GM12873 (cell line): ENCODE measurements around the gene IQGAP1.

Source experiments
- CTCF ChIP-seq: IDR thresholded peaks from 2 replicates; pipeline ENCODE4 v1.5.1; 2012; ENCODE audit warnings: low read depth, mild to moderate bottlenecking, moderate library complexity, low read length, control low read depth; ENCODE audit not compliant: insufficient read depth; ENCODE audit errors: missing control alignments

IQGAP1 gene

DNA sequence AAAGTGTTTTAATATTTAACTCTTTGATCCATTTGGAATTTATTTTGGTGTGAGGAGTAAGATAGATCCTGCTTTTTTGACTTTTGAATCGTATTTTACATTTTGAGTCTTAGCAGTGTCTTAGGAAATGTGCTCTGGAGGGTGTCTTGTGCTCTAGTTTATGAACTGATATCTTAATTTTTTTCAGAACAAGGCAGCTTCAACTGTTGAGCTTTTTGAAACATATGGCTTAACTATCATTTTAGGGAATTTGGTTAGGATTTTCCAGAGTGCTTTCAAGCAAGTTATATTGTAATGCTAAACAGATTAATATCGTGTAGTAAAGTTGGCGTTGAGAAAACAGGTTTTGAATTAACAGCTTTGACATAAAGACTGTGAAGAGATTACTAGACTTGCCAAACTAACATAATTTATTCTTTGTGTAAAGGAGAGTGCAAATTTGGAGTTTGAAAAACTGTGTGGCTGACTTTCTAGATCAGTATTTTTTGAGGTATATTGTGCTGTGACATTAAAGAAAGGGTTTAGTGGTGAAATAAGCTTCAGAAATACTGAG lies 17.1 kb downstream of the IQGAP1 start:
- no peak for TF ChIP-seq CTCF

DNA sequence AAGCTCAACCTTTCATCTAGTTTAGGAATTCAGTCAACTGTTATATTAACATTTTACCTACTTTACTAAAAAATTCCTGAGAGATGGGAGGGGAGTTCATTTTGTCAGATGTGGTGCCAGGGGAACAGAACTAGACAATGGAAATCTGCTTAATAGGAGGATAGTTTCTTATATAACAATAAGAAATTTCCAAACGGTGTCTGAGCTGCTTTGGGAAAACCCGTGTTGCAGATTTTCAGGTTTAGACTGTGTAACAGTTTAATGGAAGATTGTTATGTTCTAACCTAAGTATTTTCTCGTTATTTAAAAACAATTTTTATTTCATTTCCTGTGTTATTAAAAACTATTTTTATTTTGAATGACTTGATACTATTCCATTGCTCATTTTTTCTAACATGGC lies 19.3 kb downstream of the IQGAP1 start:
- no peak for TF ChIP-seq CTCF

DNA sequence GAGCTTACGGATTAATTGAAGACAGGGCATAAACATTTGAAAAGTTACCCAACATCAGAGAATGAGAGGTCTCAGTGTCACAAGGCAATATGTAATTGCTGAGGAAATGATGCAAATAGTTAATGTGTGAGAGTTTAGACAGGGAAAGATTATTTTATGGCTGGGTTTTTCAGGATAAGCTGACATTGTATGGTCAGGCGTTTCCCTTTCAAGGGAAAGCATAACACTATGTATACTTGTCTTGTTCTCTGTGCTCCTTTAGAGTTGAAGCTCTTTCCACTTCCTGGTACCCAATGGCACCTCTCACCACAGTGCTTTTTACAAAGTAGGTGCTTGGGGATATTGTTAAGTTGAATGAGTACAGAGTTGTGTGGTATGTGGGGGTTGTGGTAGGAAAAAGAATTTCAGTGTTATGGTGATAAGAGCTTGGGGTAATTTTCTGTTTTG lies 19.9 kb downstream of the IQGAP1 start:
- TF ChIP-seq CTCF = no peak

DNA sequence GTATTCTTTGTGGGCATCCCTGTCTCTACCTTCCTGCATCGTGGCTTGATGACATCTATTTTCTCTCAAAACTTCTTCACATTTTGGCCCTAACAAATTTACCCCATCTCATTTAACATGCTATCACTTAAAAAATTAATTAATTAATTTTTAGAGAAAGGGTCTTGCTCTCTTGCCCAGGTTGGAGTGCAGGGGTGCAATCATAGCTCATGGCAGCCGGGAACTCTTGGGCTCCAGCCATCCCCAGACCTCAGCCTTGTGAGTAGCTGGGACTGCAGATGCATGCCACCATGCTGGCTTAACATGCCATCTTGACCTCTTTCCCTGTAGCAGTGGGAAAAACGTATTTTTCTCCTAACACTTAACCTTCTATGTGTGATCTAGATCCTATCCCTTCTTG lies 20.6 kb downstream of the IQGAP1 start:
- TF ChIP-seq CTCF = no peak

DNA sequence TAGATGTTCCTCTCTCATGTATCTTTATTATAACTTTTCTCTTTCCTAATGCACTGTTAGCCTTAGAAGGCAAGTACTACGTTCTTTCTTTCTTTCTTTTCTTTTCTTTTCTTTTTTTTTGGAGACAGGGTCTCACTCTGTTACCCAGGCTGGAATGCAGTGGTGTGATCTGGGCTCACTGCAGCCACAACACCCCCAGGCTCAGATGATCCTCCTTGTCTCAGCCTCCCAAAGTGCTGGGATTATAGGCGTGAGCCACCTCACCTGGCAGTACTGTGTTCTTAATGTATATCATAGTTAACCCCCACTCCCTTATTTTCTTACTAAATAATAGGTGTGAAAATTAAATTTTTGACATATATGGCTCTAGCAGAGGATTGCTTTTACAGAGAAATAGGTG lies 23.1 kb downstream of the IQGAP1 start:
- no peak for TF ChIP-seq CTCF

DNA sequence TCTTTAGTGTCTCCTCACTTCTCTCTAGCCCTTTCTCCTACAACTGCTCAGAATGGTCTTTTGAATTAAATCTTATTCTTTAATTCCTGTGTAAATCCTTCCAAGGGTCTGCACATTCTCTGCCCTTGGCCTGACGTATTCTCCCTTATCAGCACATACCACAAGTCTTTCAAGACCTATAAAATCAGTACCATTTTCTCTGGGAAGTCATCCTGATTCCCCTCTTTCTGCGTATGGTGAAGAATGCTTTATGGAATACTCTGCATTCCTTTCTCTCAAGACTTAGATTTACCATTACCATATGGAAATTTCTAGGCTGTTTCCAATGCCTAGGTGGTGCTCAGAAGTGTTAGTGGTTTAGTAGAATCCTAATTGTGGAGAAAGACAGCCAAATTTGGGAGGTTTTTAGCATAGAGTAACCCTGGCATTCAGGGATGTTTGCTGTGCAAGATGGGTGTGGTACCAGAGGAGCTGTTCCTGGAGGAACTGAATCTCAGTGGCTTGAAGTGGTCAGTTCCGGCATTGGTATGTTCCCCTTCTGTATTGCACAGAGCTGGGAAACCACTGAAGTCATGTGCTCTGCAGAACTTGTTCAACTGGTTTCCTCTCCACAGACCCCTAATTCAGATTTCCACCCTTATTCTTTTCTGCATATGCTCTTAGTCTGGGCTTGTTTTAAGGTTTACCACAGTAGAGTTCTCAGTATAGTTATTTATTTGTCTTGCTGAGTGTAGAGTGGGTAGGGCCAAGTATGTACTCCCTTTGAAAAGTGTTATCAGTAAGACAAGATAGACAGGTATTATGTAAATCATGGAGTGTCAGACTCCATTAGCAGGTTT lies 24.5 kb downstream of the IQGAP1 start:
- TF ChIP-seq CTCF = no peak

DNA sequence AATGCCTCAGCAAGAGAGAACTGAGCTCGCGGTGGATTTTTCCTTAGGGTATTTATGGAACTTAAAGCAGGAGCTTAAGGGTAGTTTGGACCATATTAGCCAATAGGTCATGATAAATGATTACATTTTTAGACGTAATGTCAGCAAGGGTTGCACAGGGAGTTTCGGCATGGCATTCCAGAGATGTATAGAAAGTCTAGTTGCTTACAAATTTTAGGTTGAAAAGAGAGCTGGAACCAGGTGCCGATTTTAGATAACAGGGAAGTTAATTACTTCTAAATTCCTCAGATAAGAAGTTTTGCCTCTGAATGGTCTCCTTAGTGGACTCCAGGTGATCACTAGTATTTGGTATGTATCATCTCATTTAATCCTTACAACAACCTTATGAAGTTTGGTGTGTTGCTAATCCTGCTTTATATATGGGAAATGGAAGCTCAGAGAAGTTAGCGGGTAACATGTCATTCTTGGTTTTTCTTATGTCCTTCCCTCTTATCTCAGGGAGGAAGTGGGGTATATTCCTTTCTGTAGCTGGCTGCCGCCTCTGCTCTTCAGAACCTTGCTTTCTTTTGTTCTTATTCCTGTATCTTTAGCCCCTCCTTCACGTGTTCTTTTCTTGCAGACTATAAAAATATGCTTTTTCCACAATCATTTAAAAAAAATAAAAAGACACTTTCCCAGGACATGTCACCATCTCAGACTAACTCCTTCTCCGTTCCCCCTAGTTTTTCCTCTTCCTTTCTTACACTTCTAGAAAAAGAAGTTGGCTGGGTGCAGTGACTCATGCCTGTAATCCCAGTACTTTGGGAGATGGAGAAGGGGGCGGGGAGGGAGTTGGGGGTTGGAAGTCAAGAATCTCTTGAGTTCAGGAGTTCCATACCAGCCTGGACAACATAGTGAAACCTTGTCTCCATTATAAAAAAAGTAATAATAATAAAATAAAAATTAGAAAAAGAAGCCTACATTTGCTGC lies 25.7 kb downstream of the IQGAP1 start:
- TF ChIP-seq CTCF = no peak
